ENCODE data around the gene BEAN1. TPM values are rescaled to one million over a fixed set of nuclear protein-coding genes. Genes with fewer than 3 reads are reported as not detected.

The BEAN1 gene
- polyA plus RNA-seq, 1 donor from 2014 or later: 0.16 TPM

GRCh38 chr16:66395806-66396555, 31.1 kb upstream of the BEAN1 start:
- no peak overlapping the region for H3K27ac ChIP-seq (ENCODE audit: low read length)
- H3K9me2 ChIP-seq (ENCODE audit: insufficient read depth, low read length): no peaks in the 10 kb centered on the region
- TF ChIP-seq EP300 (conservative IDR thresholded peaks at IDR 0.05; ENCODE audit: poor library complexity, severe bottlenecking): no peak
- TF ChIP-seq CTCF (IDR thresholded peaks at IDR 0.05; ENCODE audit: poor library complexity, severe bottlenecking): no peak
- TF ChIP-seq RAD21 (conservative IDR thresholded peaks at IDR 0.05): no peak
- TF ChIP-seq REST (IDR thresholded peaks at IDR 0.05; ENCODE audit: borderline replicate concordance): no peak
- no peak for TF ChIP-seq SMC3 (conservative IDR thresholded peaks at IDR 0.05; ENCODE audit: poor library complexity)
- no peak for TF ChIP-seq MXI1 (conservative IDR thresholded peaks at IDR 0.05; ENCODE audit: poor library complexity, severe bottlenecking)
- no peak for TF ChIP-seq TAF1 (IDR thresholded peaks at IDR 0.05; ENCODE audit: low read depth)
- TF ChIP-seq POLR2AphosphoS5 (IDR thresholded peaks at IDR 0.05): no peak
- TF ChIP-seq EZH2 (IDR thresholded peaks at IDR 0.05; ENCODE audit: borderline replicate concordance, insufficient read depth, low read length, poor library complexity, severe bottlenecking): no peak
- no peaks in the 10 kb centered on the region for H3K9me3 ChIP-seq (ENCODE audit: low read length)
- H3K27me3 ChIP-seq (ENCODE audit: insufficient read depth, low read depth, low read length): no peaks in the 10 kb centered on the region
- H3F3A ChIP-seq (ENCODE audit: insufficient read depth, low read length, poor library complexity, severe bottlenecking): no peaks in the 10 kb centered on the region
- no peaks in the 10 kb centered on the region for H4K20me1 ChIP-seq (ENCODE audit: insufficient read depth)
- H3K4me3 ChIP-seq (ENCODE audit: low read length): no peak overlapping the region
- H3K9ac ChIP-seq (ENCODE audit: low read length): no peak overlapping the region
- no peak overlapping the region for H3K4me2 ChIP-seq (ENCODE audit: low read length)
- no peaks in the 10 kb centered on the region for H3K36me3 ChIP-seq (ENCODE audit: insufficient read depth, low read length)
- no peak overlapping the region for H2AFZ ChIP-seq (ENCODE audit: low read depth, low read length)
- no peaks in the 10 kb centered on the region for H3K79me2 ChIP-seq (replicated peaks; ENCODE audit: insufficient read depth, low read length)

GRCh38 chr16:66397736-66398433, 29.2 kb upstream of the BEAN1 start:
- Histone ChIP-seq H3F3A (ENCODE audit: insufficient read depth, low read length, poor library complexity, severe bottlenecking) (no peaks in the 10 kb centered on the region), H2AFZ (ENCODE audit: low read depth, low read length) (no peak overlapping the region), H3K27ac (ENCODE audit: low read length) (no peak overlapping the region), H3K9ac (ENCODE audit: low read length) (no peak overlapping the region), H3K9me2 (ENCODE audit: insufficient read depth, low read length) (no peaks in the 10 kb centered on the region), H3K79me2 (replicated peaks; ENCODE audit: insufficient read depth, low read length) (no peaks in the 10 kb centered on the region), H3K4me2 (ENCODE audit: low read length) (no peak overlapping the region), H4K20me1 (ENCODE audit: insufficient read depth) (no peaks in the 10 kb centered on the region), H3K9me3 (ENCODE audit: low read length) (no peaks in the 10 kb centered on the region), H3K4me3 (ENCODE audit: low read length) (no peak overlapping the region), H3K27me3 (ENCODE audit: insufficient read depth, low read depth, low read length) (no peaks in the 10 kb centered on the region), H3K36me3 (ENCODE audit: insufficient read depth, low read length) (no peaks in the 10 kb centered on the region)
- no peak for TF ChIP-seq POLR2AphosphoS5 (IDR thresholded peaks at IDR 0.05)
- TF ChIP-seq CTCF (IDR thresholded peaks at IDR 0.05; ENCODE audit: poor library complexity, severe bottlenecking): no peak
- no peak for TF ChIP-seq MXI1 (conservative IDR thresholded peaks at IDR 0.05; ENCODE audit: poor library complexity, severe bottlenecking)
- TF ChIP-seq SMC3 (conservative IDR thresholded peaks at IDR 0.05; ENCODE audit: poor library complexity): no peak
- no peak for TF ChIP-seq EZH2 (IDR thresholded peaks at IDR 0.05; ENCODE audit: borderline replicate concordance, insufficient read depth, low read length, poor library complexity, severe bottlenecking)
- no peak for TF ChIP-seq RAD21 (conservative IDR thresholded peaks at IDR 0.05)
- no peak for TF ChIP-seq REST (IDR thresholded peaks at IDR 0.05; ENCODE audit: borderline replicate concordance)
- no peak for TF ChIP-seq EP300 (conservative IDR thresholded peaks at IDR 0.05; ENCODE audit: poor library complexity, severe bottlenecking)
- no peak for TF ChIP-seq TAF1 (IDR thresholded peaks at IDR 0.05; ENCODE audit: low read depth)
